ENCODE measurements around the gene LMNTD2. TPM values are rescaled to one million over a fixed set of nuclear protein-coding genes. Genes with fewer than 3 reads are reported as not detected.

The LMNTD2 gene
- total RNA-seq (2022; extraction: Qiagen RNA extraction), result 1.6 to 3.4 TPM (median 2.4 TPM) in 5 replicates

GRCh38 chr11:560305-561147 lies at the start of gene LMNTD2, which contains the start of gene RASSF7:
TSS of gene LMNTD2 (minus strand) at chr11:560738. CDS start at chr11:560716, 22 bp downstream.
TSS of gene RASSF7 (plus strand) at chr11:560970. CDS start at chr11:561769, 799 bp downstream.

GRCh38 chr11:575996-576768 lies 15.6 kb upstream of the LMNTD2 start, which contains the start of gene PHRF1:
TSS of gene PHRF1 (plus strand) at chr11:576470. CDS start at chr11:581513, 5,043 bp downstream.

GRCh38 chr11:536841-537621 lies 23.5 kb downstream of the LMNTD2 start, which contains the start of gene LRRC56:
TSS of gene LRRC56 (plus strand) at chr11:537527. CDS start at chr11:540685, 3,158 bp downstream.

GRCh38 chr11:535519-536454 lies 24.8 kb downstream of the LMNTD2 start, which contains the start of gene HRAS:
TSS of gene HRAS (minus strand) at chr11:535576.

GRCh38 chr11:506995-507726 lies 53.4 kb downstream of the LMNTD2 start, which contains the start of gene RNH1:
TSS of gene RNH1 (minus strand) at chr11:507242. CDS start at chr11:502162, 5,080 bp downstream.

Other genes starting within 250 kb of the LMNTD2 start
- 0.17 to 0.61 TPM (median 0.22 TPM) in 5 replicates for gene IFITM1, start 246.7 kb downstream of the LMNTD2 start, total RNA-seq (2022; extraction: Qiagen RNA extraction)
- 23.7 to 32.8 TPM (median 29.5 TPM) in 5 replicates for gene IFITM3, start 239.9 kb downstream of the LMNTD2 start, total RNA-seq (2022; extraction: Qiagen RNA extraction)
- 7.8 to 18.0 TPM (median 14.8 TPM) in 5 replicates for gene B4GALNT4, start 191.2 kb downstream of the LMNTD2 start, total RNA-seq (2022; extraction: Qiagen RNA extraction)
- gene PKP3, start 166.5 kb downstream of the LMNTD2 start, total RNA-seq (2022; extraction: Qiagen RNA extraction), result 26.9 to 37.1 TPM (median 35.4 TPM) in 5 replicates
- 57.7 to 86.6 TPM (median 78.8 TPM) in 5 replicates for gene SIGIRR, start 145.7 kb downstream of the LMNTD2 start, total RNA-seq (2022; extraction: Qiagen RNA extraction)
- 0.52 to 1.2 TPM (median 0.66 TPM) in 5 replicates for gene ANO9, start 118.7 kb downstream of the LMNTD2 start, total RNA-seq (2022; extraction: Qiagen RNA extraction)
- gene PTDSS2, start 110.5 kb downstream of the LMNTD2 start, total RNA-seq (2022; extraction: Qiagen RNA extraction), result 28.7 to 46.7 TPM (median 45.6 TPM) in 5 replicates
- gene RNH1, start 53.5 kb downstream of the LMNTD2 start, total RNA-seq (2022; extraction: Qiagen RNA extraction), result 123 to 178 TPM (median 165 TPM) in 5 replicates
- 111 to 166 TPM (median 143 TPM) in 5 replicates for gene HRAS, start 25.2 kb downstream of the LMNTD2 start, total RNA-seq (2022; extraction: Qiagen RNA extraction)
- gene LRRC56, start 23.2 kb downstream of the LMNTD2 start, total RNA-seq (2022; extraction: Qiagen RNA extraction), result 0.52 to 1.1 TPM (median 0.98 TPM) in 5 replicates
- 53.9 to 61.7 TPM (median 58.5 TPM) in 5 replicates for gene RASSF7, start 232 bp upstream of the LMNTD2 start, total RNA-seq (2022; extraction: Qiagen RNA extraction)
- gene PHRF1, start 15.7 kb upstream of the LMNTD2 start, total RNA-seq (2022; extraction: Qiagen RNA extraction), result 25.8 to 45.8 TPM (median 43.4 TPM) in 5 replicates
- 6.6 to 9.0 TPM (median 7.0 TPM) in 5 replicates for gene IRF7, start 55.2 kb upstream of the LMNTD2 start, total RNA-seq (2022; extraction: Qiagen RNA extraction)
- 0.06 to 0.34 TPM (median 0.07 TPM) in 5 replicates for gene CDHR5, start 64.2 kb upstream of the LMNTD2 start, total RNA-seq (2022; extraction: Qiagen RNA extraction)
- gene SCT, start 66.4 kb upstream of the LMNTD2 start, total RNA-seq (2022; extraction: Qiagen RNA extraction), result not detected in 5 replicates
- 0.23 to 0.54 TPM (median 0.36 TPM) in 4 of 5 replicates, not detected in the other for gene DRD4, start 76.5 kb upstream of the LMNTD2 start, total RNA-seq (2022; extraction: Qiagen RNA extraction)
- gene DEAF1, start 134.5 kb upstream of the LMNTD2 start, total RNA-seq (2022; extraction: Qiagen RNA extraction), result 31.2 to 36.9 TPM (median 34.5 TPM) in 5 replicates
- 7.9 to 10.0 TPM (median 8.4 TPM) in 5 replicates for gene TMEM80, start 135.1 kb upstream of the LMNTD2 start, total RNA-seq (2022; extraction: Qiagen RNA extraction)
- 63.5 to 125 TPM (median 102 TPM) in 5 replicates for gene EPS8L2, start 145.5 kb upstream of the LMNTD2 start, total RNA-seq (2022; extraction: Qiagen RNA extraction)
- gene TALDO1, start 186.7 kb upstream of the LMNTD2 start, total RNA-seq (2022; extraction: Qiagen RNA extraction), result 383 to 445 TPM (median 388 TPM) in 5 replicates
- gene GATD1, start 216.7 kb upstream of the LMNTD2 start, total RNA-seq (2022; extraction: Qiagen RNA extraction), result 30.9 to 49.4 TPM (median 44.9 TPM) in 5 replicates
- 1.7 to 3.3 TPM (median 2.3 TPM) in 5 replicates for gene CEND1, start 229.4 kb upstream of the LMNTD2 start, total RNA-seq (2022; extraction: Qiagen RNA extraction)
- 18.6 to 34.0 TPM (median 32.8 TPM) in 5 replicates for gene SLC25A22, start 237.5 kb upstream of the LMNTD2 start, total RNA-seq (2022; extraction: Qiagen RNA extraction)
- gene PIDD1, start 244.5 kb upstream of the LMNTD2 start, total RNA-seq (2022; extraction: Qiagen RNA extraction), result 7.6 to 15.0 TPM (median 12.6 TPM) in 5 replicates
- 1,768 to 2,076 TPM (median 1,880 TPM) in 5 replicates for gene RPLP2, start 249.2 kb upstream of the LMNTD2 start, total RNA-seq (2022; extraction: Qiagen RNA extraction)

Data from A549 treated with dexamethasone at 1 μM for 4 hours (cell line).